SK-N-SH treated with all-trans-retinoic acid at 6 μM for 48 hours (cell line): ENCODE results near the gene TEAD1.

Source experiments
- ATAC-seq: fragments of 200-7000 bp; cut with Tn5 transposase; 3 replicates; pipeline ENCODE4 v1.9.1; 2020; ENCODE audit warnings: mild to moderate bottlenecking, moderate library complexity
- ARNTL ChIP-seq: fragments of 450-650 bp; formaldehyde crosslinking; IDR thresholded peaks from 2 replicates; pipeline ENCODE4 v1.5.0; 2020; ENCODE audit warnings: low read depth, mild to moderate bottlenecking, moderate library complexity, borderline replicate concordance
- BACH2 ChIP-seq: fragments of 250-450 bp; sonication (Bioruptor Pico); IDR thresholded peaks from 2 replicates; pipeline ENCODE4 v1.9.0; 2021; ENCODE audit warnings: mild to moderate bottlenecking, borderline replicate concordance
- CREB5 ChIP-seq: fragments of 250-450 bp; sonication (Bioruptor Pico); IDR thresholded peaks from 2 replicates; pipeline ENCODE4 v1.5.1; 2020; ENCODE audit warnings: low read depth, mild to moderate bottlenecking, moderate library complexity
- CSDC2 ChIP-seq: fragments of 250-450 bp; sonication (Bioruptor Pico); IDR thresholded peaks from 2 replicates; pipeline ENCODE4 v1.5.0; 2020; ENCODE audit warnings: mild to moderate bottlenecking, moderate library complexity
- ESRRG ChIP-seq: fragments of 250-450 bp; sonication (Bioruptor Pico); IDR thresholded peaks from 2 replicates; pipeline ENCODE4 v1.6.1; 2021; ENCODE audit warnings: mild to moderate bottlenecking
- GLIS3 ChIP-seq: fragments of 250-450 bp; sonication (Bioruptor Pico); IDR thresholded peaks from 2 replicates; pipeline ENCODE4 v1.5.0; 2020; ENCODE audit warnings: mild to moderate bottlenecking, moderate library complexity
- ISL1 ChIP-seq: fragments of 250-450 bp; sonication (Bioruptor Pico); IDR thresholded peaks from 2 replicates; pipeline ENCODE4 v2.1.2; 2022; ENCODE audit warnings: mild to moderate bottlenecking, moderate library complexity
- OSR1 ChIP-seq: fragments of 250-450 bp; sonication (Bioruptor Pico); IDR thresholded peaks from 2 replicates; pipeline ENCODE4 v1.8.0; 2022; ENCODE audit warnings: moderate library complexity, mild to moderate bottlenecking, inconsistent platforms
- POU6F1 ChIP-seq: fragments of 250-450 bp; sonication (Bioruptor Pico); IDR thresholded peaks from 2 replicates; pipeline ENCODE4 v1.8.0; 2021; ENCODE audit warnings: low read depth, mild to moderate bottlenecking, moderate library complexity, borderline replicate concordance
- PPARA ChIP-seq: fragments of 250-450 bp; sonication (Bioruptor Pico); IDR thresholded peaks from 2 replicates; pipeline ENCODE4 v1.5.0; 2020; ENCODE audit warnings: mild to moderate bottlenecking, borderline replicate concordance
- RARB ChIP-seq: fragments of 250-450 bp; sonication (Bioruptor Pico); IDR thresholded peaks from 2 replicates; pipeline ENCODE4 v1.8.0; 2021; ENCODE audit warnings: mild to moderate bottlenecking, moderate library complexity
- SNAI2 ChIP-seq: fragments of 250-450 bp; sonication (Bioruptor Pico); IDR thresholded peaks from 2 replicates; pipeline ENCODE4 v1.5.0; 2020; ENCODE audit warnings: mild to moderate bottlenecking, moderate library complexity
- TCF4 ChIP-seq: fragments of 250-450 bp; sonication (Bioruptor Pico); IDR thresholded peaks from 2 replicates; pipeline ENCODE4 v1.8.0; 2021; ENCODE audit warnings: mild to moderate bottlenecking, moderate library complexity, borderline replicate concordance
- TOX ChIP-seq: fragments of 250-450 bp; sonication (Bioruptor Pico); IDR thresholded peaks from 2 replicates; pipeline ENCODE4 v1.8.0; 2021; ENCODE audit warnings: mild to moderate bottlenecking, moderate library complexity, borderline replicate concordance
- ZC3H10 ChIP-seq: fragments of 250-450 bp; sonication (Bioruptor Pico); IDR thresholded peaks from 2 replicates; pipeline ENCODE4 v1.5.1; 2021; ENCODE audit warnings: mild to moderate bottlenecking, moderate library complexity
- ZNF565 ChIP-seq: fragments of 450-650 bp; formaldehyde crosslinking; conservative IDR thresholded peaks from 2 replicates; pipeline ENCODE4 v1.5.0; 2020; ENCODE audit warnings: low read depth, mild to moderate bottlenecking, moderate library complexity
- ZNF70 ChIP-seq: fragments of 450-650 bp; formaldehyde crosslinking; IDR thresholded peaks from 2 replicates; pipeline ENCODE4 v1.5.0; 2020; ENCODE audit warnings: mild to moderate bottlenecking, moderate library complexity
- ZNF8 ChIP-seq: fragments of 450-650 bp; formaldehyde crosslinking; IDR thresholded peaks from 2 replicates; pipeline ENCODE4 v1.5.0; 2020; ENCODE audit warnings: mild to moderate bottlenecking, moderate library complexity
- TF ChIP-seq, protein P1 (sequence below): fragments of 250-450 bp; sonication (Bioruptor Pico); IDR thresholded peaks from 2 replicates; pipeline ENCODE4 v1.5.0; 2020; ENCODE audit warnings: mild to moderate bottlenecking, moderate library complexity
- TF ChIP-seq, protein P2 (sequence below): fragments of 250-450 bp; sonication (Bioruptor Pico); IDR thresholded peaks from 2 replicates; pipeline ENCODE4 v1.8.0; 2020; ENCODE audit warnings: mild to moderate bottlenecking, moderate library complexity, borderline replicate concordance

Gene TEAD1

GRCh38 chr11:12725055-12725862 lies 51.0 kb downstream of the TEAD1 start:
- TF ChIP-seq ESRRG (CRISPR knock-in tag) (no peak), TOX (peak; percentile 95; the same call in 1 of the 2 replicates), ZNF565 (CRISPR knock-in tag) (no peak)

DNA sequence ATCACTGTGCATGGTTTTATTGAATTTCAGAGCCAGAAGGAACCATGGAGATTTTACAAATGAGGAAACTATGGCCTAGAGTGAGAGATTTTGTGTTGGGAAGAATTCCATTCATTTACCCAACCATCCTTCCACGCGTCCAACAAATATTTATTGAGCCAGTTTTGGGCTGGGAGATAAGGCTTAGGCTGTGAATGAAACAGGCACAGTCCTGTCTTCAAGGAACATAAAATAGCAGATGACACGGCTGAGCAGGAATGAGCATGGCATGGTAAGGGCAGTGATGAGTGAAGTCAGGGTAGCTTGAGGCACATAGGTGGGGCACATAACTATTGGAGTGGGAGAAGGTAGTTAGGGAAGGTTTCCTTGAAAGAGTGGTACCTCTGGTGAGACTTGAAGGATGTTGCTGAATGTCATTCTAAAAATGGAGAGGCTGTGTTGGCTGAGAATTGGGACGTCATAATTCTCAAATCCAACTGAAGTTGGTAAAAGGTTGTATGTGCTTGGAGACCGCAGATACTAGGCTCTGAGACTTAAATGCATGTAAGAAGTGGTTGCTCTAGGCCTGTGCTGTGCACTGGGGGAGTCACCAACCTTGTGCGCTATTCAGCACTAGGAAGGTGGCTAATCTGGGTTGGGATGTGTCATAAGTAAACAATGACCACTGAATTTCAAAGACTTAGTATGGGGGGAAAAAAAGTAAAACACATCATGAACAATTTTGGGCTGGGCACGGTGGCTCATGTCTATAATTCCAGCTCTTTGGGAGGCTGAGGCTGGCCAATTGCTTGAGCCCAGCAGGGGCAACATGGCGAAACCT lies 51.9 kb downstream of the TEAD1 start:
- no peak for ATAC-seq
- TF ChIP-seq, protein P1, sequence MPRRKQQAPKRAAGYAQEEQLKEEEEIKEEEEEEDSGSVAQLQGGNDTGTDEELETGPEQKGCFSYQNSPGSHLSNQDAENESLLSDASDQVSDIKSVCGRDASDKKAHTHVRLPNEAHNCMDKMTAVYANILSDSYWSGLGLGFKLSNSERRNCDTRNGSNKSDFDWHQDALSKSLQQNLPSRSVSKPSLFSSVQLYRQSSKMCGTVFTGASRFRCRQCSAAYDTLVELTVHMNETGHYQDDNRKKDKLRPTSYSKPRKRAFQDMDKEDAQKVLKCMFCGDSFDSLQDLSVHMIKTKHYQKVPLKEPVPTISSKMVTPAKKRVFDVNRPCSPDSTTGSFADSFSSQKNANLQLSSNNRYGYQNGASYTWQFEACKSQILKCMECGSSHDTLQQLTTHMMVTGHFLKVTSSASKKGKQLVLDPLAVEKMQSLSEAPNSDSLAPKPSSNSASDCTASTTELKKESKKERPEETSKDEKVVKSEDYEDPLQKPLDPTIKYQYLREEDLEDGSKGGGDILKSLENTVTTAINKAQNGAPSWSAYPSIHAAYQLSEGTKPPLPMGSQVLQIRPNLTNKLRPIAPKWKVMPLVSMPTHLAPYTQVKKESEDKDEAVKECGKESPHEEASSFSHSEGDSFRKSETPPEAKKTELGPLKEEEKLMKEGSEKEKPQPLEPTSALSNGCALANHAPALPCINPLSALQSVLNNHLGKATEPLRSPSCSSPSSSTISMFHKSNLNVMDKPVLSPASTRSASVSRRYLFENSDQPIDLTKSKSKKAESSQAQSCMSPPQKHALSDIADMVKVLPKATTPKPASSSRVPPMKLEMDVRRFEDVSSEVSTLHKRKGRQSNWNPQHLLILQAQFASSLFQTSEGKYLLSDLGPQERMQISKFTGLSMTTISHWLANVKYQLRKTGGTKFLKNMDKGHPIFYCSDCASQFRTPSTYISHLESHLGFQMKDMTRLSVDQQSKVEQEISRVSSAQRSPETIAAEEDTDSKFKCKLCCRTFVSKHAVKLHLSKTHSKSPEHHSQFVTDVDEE (CRISPR knock-in tag): no peak
- TF ChIP-seq ZNF70 (CRISPR knock-in tag) (no peak), ZNF8 (CRISPR knock-in tag) (no peak), PPARA (CRISPR knock-in tag) (no peak), ESRRG (CRISPR knock-in tag) (no peak), CREB5 (CRISPR knock-in tag) (no peak), OSR1 (CRISPR knock-in tag) (no peak), BACH2 (CRISPR knock-in tag) (no peak), ZNF565 (CRISPR knock-in tag) (no peak), RARB (CRISPR knock-in tag) (no peak), TCF4 (CRISPR knock-in tag) (no peak), ISL1 (CRISPR knock-in tag) (no peak), TOX (no peak), POU6F1 (CRISPR knock-in tag) (no peak), SNAI2 (CRISPR knock-in tag) (no peak), CSDC2 (CRISPR knock-in tag) (no peak), GLIS3 (CRISPR knock-in tag) (no peak), ZC3H10 (CRISPR knock-in tag) (no peak), ARNTL (no peak)
- TF ChIP-seq, protein P2, sequence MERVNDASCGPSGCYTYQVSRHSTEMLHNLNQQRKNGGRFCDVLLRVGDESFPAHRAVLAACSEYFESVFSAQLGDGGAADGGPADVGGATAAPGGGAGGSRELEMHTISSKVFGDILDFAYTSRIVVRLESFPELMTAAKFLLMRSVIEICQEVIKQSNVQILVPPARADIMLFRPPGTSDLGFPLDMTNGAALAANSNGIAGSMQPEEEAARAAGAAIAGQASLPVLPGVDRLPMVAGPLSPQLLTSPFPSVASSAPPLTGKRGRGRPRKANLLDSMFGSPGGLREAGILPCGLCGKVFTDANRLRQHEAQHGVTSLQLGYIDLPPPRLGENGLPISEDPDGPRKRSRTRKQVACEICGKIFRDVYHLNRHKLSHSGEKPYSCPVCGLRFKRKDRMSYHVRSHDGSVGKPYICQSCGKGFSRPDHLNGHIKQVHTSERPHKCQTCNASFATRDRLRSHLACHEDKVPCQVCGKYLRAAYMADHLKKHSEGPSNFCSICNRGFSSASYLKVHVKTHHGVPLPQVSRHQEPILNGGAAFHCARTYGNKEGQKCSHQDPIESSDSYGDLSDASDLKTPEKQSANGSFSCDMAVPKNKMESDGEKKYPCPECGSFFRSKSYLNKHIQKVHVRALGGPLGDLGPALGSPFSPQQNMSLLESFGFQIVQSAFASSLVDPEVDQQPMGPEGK (CRISPR knock-in tag): no peak
- TF ChIP-seq, all 23 proteins: peak for 0

More at GRCh38 chr11:12725055-12725862, 51.0 kb downstream of the TEAD1 start:
- ATAC-seq: no peak

GRCh38 chr11:12727563-12728211 lies 53.5 kb downstream of the TEAD1 start:
- ATAC-seq: peak; percentile 14
- TF ChIP-seq PPARA (CRISPR knock-in tag) (no peak), RARB (CRISPR knock-in tag) (no peak), ISL1 (CRISPR knock-in tag) (peak; percentile 66), ZC3H10 (CRISPR knock-in tag) (no peak)
- TF ChIP-seq, protein P2 (CRISPR knock-in tag): no peak
- TF ChIP-seq, all 23 proteins: peak for 1
